Renal pelvis (tissue), 4 donors: Measurements from ENCODE around the gene GRIN3B. TPM values are rescaled to one million over a fixed set of nuclear protein-coding genes. Genes with fewer than 3 reads are reported as not detected.

Experiments used
- DNase-seq: peaks from one replicate; pipeline ENCODE4 v3.0.0-alpha.2; 2013
- polyA plus RNA-seq, 3 donors: library from polyadenylated mRNA; unstranded; fragments of 120-200 nt; gene quantifications; one replicate each; pipeline ENCODE4 v1.2.1, GENCODE V29; 2013; ENCODE audit not compliant: insufficient read length in 3 of 3

Gene GRIN3B
- polyA plus RNA-seq, 3 donors = 0.87 to 1.1 (median 0.91) TPM

DNA sequence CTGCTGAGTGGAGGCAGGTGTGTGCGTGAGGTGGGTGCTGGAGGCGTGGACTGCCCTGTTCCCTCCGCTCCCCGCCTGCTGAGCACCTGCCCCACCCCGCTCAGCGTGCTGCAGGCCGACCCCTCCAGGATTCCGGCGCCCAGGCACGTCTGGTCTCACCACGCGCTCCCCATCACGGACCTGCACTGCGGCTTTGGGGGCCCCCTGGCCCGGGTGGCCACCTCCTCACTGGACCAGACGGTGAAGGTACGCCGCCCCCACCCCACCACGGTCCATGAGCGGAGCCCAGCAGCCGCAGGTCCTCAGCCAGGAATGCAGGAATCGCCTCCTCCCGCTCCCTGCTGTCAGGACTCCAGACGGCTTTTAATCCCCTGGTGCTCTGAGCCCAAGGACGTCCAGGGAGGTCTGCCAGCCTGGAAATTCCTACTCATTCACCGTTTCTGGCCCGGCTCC is 10.1 kb upstream of the GRIN3B start:
- DNase-seq = no peak

DNA sequence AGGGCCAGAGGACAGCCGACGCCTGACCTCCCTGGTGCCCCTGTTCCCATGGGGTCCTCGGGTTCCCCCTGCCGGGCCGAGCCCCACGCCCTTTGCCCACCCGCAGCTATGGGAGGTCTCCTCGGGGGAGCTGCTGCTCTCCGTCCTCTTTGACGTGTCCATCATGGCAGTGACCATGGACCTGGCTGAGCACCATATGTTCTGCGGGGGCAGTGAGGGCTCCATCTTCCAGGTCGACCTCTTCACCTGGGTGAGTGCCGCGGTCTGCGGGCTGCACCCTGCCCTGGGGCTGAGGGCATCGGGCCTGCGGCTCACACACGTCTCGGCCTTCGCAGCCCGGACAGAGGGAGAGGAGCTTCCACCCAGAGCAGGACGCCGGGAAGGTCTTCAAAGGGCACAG is 9.5 kb upstream of the GRIN3B start:
- no peak for DNase-seq

DNA sequence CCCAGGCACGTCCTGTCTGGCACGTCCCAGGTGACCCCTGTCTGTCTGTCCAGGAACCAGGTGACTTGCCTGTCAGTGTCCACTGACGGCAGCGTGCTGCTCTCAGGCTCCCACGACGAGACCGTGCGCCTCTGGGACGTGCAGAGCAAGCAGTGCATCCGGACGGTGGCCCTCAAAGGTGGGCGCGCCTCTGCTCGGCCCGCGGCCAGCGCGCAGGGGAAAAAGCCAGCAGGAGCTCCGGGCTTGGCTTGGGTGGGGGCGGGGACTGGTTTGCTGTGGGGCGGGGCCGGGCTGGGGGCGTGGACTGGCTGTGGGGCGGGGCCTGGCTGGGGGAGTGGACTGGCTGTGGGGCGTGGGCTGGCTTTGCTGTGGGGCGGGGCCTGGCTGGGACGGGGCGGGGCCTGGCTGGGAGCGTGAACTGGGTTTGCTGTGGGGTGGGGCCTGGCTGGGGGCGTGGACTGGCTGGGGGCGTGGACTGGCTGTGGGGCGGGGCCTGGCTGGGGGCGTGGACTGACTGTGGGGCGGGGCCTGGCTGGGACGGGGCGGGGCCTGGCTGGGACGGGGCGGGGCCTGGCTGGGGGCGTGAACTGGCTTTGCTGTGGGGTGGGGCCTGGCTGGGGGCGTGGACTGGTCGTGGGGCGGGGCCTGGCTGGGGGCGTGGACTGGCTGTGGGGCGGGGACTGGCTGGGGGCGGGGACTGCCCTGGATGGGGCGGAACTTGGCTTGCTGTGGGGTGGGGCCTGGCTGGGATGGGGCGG is 8.9 kb upstream of the GRIN3B start:
- no peak for DNase-seq

DNA sequence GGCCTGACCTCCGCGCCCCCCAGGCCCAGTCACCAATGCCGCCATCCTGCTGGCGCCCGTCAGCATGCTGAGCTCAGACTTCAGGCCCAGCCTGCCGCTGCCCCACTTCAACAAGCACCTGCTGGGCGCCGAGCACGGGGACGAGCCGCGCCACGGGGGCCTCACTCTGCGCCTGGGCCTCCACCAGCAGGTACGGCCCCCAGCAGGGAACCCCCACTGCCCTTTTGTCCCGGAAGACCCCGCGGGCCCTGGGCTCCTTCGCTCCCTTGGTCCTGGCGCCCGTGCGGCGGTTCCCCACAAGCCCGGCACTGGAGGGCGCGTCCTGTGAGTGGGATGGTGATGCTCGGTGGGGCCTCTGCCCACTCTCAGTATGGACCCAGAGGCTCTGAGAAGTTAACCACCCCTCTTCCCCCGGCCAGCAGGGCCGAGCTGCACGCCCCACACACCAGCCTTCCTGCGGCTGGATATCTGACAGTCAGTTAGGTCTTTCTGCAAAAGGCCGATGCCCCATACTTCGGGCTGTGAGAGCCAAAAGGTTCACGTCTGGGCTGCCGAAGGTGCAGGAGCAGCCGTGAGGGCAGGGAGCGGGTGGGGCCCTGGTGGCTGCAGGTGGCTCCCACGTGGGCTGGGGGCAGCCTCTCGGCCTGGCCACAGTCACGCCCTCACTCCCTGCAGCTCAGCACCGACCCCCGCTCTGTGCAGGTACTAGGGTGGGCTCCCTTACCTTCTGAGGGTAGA is 8.1 kb upstream of the GRIN3B start:
- DNase-seq = no peak

DNA sequence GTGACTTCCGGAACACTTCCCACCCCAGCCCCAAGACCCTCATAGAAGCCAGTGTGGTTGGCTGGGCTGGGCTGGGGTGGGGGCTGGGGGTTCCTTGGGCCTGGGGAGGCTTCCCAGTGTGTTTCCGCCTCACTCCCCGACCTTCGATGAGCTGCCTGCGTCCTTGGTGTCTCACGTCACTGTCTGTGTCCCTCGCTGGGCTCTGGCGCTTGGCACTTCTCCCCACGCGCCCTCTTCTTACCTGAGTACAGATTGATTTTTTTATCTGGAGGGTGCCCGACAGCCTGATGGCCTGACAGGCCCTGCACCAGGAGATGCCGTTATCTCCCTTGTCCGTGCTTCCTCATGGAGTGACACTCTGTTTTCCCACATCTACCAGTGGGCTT is 7.6 kb upstream of the GRIN3B start:
- no peak for DNase-seq

DNA sequence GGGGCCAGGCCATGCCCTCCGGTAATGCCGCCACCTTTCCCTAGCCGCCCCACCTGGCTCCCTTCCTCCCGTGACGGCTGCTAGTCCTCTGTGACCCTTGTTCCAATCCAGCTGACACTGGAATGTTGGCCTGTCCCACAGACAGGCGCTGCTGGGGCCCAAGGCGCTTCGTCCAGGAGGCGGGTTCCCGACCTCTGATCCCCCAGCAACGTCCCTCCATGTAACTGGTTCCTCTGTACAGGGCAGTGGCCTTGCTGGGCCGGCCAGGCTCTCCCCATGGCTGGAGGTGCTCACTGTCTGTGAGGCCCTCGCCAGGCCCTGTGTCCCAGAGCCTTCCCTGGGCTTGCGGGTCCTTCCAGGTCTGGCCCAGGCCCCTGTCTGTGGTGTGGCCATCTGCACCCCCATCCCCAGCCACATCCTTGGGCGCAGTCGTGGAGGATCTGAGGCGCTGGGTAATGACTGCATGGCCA is 6.8 kb upstream of the GRIN3B start:
- no peak for DNase-seq

DNA sequence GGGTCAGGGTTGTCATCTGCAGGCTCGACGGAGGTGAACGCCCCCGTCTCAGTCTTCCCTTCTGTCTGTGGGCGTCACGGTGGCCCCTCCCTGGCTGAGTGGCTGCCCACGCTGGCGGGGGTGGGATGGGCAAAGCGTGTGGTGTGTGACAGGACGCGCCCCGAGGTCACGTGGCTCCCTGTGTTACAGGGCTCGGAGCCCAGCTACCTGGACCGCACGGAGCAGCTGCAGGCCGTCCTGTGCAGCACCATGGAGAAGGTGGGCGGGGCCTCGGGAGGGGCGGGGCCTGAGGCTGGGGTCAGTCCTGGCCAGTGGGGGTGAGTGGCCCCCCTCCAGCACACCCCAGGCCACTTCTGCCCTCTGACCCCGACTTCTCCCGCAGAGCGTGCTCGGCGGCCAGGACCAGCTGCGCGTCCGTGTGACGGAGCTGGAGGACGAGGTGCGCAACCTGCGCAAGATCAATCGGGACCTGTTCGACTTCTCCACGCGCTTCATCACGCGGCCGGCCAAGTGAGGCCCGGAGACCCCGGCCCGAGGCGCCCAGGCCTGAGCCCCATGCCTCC is 6.3 kb upstream of the GRIN3B start:
- no peak for DNase-seq

DNA sequence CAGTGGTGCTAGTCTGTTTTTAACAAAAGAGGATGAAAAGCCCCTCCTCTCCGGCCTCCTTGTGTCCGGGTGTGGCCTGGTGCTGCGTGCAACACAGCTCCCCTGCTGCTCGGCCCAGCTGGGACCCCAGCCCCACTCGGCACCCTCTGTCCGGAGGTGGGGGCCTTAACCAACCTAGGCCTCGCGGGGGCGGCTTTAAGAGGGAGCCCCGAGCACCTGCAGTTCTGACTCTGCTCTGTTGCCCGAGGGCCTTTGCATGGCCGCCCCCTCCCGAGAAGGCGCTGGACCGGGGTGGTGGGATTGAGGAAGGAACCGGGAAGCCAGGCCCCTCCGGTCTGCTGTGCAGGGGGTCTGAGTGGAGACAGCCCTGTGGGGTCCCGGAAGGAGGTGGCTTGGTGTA is 5.7 kb upstream of the GRIN3B start:
- DNase-seq = no peak

DNA sequence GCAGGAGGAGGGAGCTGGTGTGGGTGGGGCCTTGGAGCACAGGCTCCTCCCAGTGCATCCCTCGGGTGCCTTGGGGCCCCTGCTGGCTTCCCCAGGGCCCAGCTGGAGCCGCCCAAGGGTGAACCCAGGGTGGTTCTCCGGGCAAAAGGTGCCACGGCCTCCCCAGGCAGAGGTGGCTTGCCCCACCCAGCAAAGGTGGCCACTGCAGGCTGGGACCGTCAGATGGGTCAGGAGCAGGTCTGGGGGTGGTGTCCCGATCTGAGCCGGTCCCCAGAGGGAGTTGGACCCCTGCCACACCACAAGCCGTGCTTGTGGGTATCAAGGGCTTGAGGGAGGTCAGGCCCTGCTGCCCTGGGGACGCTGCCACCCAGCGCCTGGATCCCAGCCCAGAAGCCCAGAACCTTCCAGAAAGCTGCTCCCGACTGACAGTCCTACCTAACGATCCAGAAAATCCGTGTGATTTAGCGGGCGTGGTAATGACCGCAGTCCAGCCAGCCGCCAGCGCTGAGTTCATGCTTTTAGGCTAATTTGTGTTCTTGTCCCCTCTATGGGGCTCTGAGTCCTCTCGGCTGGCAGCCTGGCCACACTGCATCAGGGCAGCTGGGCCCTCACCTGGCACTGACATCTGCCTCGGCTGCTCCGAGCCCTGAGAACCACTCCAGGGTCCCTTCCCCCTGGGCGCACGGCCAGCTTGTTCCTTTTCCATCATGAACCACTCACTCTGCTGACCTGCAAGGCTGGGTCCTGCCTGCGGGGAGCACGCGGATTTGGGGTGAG is 5.0 kb upstream of the GRIN3B start:
- DNase-seq = no peak

DNA sequence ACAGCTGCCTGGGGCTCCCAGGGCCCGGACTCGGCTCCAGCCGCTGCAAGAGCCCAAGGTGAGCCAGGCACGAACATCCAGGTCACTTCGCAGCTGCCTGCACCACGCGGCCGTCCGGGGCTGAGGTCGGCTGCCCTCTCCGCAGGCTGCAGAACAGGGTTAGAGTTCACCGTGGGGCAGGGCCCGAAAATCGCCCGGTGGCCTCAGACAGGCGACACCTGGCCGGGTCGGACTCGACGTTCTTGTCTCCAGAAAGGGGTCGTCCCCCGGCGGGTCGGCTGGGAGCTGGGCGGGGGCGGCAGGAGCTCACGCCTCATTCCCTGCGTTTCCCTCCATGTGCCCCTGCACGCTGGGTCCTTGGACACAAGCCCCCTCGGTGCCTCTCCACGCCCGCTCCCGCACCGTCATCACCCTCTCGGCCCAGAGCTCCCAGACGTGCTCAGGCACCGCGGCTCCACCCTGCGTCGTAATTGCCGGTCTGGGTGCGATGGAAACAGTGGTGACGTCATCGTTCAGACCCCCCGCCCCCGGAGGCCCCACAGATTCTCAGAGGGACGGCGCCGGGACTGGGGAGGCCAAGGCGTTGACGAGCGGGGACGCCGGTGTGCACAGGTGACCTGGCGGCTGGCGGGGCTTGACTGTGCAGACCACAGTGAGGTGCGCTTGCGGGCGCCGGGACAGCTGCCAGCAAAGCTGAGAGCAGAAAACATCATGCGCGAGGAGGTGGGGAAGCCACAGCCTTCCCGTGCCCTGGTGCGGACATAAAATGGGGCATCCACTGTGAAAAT is 4.0 kb upstream of the GRIN3B start:
- DNase-seq = no peak

DNA sequence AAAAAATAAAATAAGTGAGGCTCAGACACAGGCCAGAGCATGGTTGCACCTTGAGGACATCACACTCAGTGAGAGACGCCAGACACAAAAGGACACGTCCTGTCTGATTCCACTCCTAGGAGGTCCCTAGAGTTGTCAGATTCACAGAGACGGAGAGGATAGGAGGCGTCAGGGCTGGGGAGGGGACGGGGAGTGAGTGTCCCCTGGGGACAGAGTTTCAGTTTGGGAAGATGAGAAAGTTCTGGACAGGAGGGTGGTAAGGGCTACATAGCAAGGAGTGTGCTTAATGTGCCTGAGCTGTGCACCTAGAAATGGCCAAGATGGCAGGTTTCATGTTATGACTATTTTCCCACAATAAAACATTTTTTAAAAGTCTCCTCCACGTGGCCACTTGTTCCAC is 2.2 kb upstream of the GRIN3B start:
- no peak for DNase-seq

DNA sequence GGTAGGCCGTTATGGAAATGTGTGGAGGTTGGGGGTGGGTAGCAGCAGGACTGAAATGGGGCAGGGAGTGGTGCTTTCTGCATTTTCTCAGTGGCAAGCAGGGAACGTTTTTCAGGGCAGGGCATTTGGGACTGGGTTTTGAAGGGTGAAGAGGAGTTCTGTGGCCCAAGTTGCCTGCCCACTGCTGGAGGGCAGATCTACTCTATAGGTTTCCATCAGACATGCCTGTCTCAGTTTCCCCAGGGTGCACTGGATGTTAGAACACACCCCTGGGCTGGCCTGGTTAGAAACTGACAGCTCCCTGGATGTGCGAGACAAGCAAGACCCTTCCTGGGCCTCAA is 870 bp upstream of the GRIN3B start:
- no peak for DNase-seq

DNA sequence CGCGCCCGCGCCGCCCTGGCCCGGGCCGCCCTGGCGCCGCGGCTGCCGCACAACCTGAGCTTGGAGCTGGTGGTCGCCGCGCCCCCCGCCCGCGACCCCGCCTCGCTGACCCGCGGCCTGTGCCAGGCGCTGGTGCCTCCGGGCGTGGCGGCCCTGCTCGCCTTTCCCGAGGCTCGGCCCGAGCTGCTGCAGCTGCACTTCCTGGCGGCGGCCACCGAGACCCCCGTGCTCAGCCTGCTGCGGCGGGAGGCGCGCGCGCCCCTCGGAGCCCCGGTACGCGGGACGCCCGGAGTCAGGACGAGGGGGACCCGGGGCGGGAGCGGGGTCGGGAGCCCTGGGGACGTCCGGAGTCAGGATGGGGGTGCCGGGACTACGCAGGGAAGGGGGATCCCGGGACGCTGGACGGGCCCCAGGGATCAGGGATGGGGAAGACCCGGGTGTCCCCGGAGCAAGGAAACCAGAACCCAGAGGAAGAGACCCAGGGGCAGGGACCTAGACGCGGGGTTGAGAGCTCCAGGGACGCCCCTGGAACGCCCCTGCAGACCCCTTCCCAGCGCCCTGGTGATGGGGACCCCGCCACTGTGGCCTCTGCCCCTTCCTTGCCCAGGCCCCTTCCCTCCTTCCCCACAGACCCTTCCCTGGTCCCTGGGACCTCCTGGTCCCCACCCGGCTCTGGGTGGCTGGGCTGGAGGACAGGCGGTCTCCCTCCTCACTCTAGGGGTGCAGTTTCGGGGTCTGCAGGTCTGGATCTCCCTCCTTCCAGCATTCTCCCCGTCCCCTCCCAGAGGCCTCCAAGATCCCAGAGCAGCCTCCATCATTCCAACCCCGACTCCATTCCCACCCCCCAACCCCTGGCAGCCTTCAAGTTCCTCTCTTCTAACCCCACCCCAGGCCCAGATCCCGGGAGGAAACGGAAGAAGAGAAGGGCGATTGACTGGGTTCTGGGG is 645 bp downstream of the GRIN3B start:
- DNase-seq = no peak

DNA sequence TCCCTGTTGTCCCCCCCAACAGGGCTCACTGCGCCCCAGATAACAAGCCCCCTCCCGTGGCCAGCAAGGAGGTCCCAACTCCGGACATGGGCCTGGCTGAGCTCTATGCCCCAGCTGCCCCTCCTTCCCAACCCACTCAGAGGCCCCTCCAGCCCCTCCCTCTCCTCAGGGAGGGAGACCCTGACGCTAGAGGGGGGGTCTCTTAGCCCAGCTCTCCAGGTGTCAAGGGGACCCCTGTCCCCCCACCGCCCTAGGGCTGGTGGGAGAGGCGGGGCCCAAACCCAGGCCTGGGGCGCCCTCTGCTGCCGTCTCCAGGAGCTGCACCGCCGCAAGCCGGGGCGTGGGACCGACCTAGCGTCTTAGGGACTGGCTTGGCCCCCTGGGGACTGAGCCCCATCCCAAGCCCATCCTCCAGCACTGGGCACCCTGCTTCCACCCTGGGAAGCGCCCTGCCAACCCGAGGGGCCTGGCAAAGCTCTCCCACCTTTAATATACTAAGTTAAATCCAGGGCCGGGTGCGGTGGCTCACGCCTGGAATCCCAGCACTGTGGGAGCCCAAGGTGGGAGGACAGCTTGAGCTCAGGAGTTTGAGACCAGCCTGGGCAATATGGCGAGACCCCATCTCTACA is 1.4 kb downstream of the GRIN3B start:
- DNase-seq = no peak

DNA sequence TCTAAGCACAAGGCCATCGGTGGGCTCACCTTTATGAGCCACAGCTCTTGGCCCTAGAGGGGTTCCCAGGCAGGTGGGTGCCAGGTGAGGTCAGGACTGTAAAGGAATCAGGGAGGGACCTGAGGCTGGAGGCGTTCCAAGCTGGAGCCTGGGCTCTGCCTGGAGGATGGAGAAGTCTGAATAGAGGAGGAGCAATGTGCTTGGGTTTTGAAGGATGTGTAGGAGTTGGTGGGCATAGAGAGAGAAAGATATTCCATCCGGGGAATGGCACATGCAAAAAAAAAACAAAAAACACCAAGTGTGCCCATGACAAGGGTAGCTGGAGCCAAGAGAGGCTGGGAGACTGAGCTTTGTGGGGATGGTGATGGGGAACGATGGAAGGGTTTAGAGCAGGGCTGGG is 2.4 kb downstream of the GRIN3B start:
- DNase-seq = no peak

DNA sequence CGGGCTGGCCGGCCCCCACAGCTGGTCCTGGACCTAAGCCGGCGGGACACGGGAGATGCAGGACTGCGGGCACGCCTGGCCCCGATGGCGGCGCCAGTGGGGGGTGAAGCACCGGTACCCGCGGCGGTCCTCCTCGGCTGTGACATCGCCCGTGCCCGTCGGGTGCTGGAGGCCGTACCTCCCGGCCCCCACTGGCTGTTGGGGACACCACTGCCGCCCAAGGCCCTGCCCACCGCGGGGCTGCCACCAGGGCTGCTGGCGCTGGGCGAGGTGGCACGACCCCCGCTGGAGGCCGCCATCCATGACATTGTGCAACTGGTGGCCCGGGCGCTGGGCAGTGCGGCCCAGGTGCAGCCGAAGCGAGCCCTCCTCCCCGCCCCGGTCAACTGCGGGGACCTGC is 3.1 kb downstream of the GRIN3B start:
- no peak for DNase-seq

DNA sequence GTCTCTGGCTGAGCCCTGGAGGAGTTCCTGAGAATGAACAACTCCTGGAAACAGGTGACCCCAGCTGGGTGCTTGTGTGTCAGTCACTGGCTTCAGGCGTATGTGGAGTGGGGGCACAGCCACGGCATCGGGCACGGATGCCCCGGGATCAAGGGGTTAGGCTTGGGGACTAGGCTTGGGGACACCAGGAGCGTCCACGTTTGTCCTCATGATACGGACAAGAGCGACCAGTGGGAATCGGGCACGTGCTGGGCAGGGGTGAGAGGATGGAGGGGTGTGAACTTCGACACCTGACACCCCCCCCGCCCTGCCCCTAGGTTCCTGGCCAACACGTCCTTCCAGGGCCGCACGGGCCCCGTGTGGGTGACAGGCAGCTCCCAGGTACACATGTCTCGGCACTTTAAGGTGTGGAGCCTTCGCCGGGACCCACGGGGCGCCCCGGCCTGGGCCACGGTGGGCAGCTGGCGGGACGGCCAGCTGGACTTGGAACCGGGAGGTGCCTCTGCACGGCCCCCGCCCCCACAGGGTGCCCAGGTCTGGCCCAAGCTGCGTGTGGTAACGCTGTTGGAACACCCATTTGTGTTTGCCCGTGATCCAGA is 4.1 kb downstream of the GRIN3B start:
- no peak for DNase-seq

DNA sequence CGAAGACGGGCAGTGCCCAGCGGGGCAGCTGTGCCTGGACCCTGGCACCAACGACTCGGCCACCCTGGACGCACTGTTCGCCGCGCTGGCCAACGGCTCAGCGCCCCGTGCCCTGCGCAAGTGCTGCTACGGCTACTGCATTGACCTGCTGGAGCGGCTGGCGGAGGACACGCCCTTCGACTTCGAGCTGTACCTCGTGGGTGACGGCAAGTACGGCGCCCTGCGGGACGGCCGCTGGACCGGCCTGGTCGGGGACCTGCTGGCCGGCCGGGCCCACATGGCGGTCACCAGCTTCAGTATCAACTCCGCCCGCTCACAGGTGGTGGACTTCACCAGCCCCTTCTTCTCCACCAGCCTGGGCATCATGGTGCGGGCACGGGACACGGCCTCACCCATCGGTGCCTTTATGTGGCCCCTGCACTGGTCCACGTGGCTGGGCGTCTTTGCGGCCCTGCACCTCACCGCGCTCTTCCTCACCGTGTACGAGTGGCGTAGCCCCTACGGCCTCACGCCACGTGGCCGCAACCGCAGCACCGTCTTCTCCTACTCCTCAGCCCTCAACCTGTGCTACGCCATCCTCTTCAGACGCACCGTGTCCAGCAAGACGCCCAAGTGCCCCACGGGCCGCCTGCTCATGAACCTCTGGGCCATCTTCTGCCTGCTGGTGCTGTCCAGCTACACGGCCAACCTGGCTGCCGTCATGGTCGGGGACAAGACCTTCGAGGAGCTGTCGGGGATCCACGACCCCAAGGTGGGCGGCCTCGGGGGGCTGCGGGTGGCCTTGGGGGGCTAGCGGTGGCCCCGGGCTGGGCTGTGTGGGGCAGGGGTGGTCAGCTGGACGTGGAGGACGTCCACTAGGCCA is 4.8 kb downstream of the GRIN3B start:
- DNase-seq = no peak
